ENCODE measurements around the gene RPL36. TPM values are rescaled to one million over a fixed set of nuclear protein-coding genes. Genes with fewer than 3 reads are reported as not detected.

RPL36 gene
- total and polyA plus RNA-seq, 2 experiments from 2014 or later = 895 to 3,204 TPM

DNA sequence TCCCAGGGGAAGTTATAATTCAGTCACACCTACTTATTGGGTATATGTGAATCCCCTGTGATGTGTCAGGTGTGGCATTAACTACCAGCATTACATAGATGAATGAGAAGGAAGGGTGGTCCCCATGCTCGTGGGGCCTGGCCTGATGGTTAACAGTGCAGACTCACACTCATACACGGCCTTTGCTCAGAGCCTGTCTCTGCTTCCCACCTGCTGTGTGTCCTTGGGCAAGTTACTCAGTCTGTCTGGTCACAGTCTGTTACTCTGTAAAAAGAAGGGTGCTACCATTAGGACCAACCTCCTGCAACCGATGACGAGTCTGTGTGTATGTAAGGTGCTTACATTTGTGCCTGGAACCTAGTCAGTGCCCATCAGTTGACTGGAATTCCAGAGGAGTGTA, 43.4 kb upstream of the RPL36 start:
- H3K27me3 Mint-ChIP-seq (ENCODE audit: insufficient read depth, low read depth, poor library complexity) = no peaks in the 10 kb centered on the region
- peaks cover 93% of the 10 kb centered on the region for H3K36me3 Mint-ChIP-seq (ENCODE audit: low read depth)
- no peaks in the 10 kb centered on the region for H3K9me3 Mint-ChIP-seq
- H3F3A ChIP-seq (replicated peaks; ENCODE audit: low read depth) = peaks cover 12% of the 10 kb centered on the region; the same call in 1 of the 2 replicates
- H3K36me3 ChIP-seq (ENCODE audit: insufficient read depth) = peaks cover 70% of the 10 kb centered on the region
- ATAC-seq (no peak), DNase-seq (ENCODE audit: low spot score) (no peak)
- H3K27me3 ChIP-seq (ENCODE audit: insufficient read depth) = no peaks in the 10 kb centered on the region
- H3K4me1 ChIP-seq (ENCODE audit: insufficient read depth) = no peaks in the 10 kb centered on the region
- H3K4me2 ChIP-seq = no peak overlapping the region
- peaks cover 62% of the 10 kb centered on the region for H4K20me1 ChIP-seq (replicated peaks; ENCODE audit: insufficient read depth)
- H3K27ac ChIP-seq (ENCODE audit: low read depth) = no peak overlapping the region
- no peak overlapping the region for H2AFZ ChIP-seq
- H3K4me3 Mint-ChIP-seq = no peak overlapping the region
- no peaks in the 10 kb centered on the region for H3K9me2 ChIP-seq (ENCODE audit: insufficient read depth)
- TF ChIP-seq ZNF331 (CRISPR knock-in tag; IDR thresholded peaks at IDR 0.05; ENCODE audit: low read depth) (no peak), STAT1 (IDR thresholded peaks at IDR 0.05; ENCODE audit: unreplicated experiment) (no peak), CTCF (conservative IDR thresholded peaks at IDR 0.05; ENCODE audit: low read depth in 2 of 2) (no peak), NANOG (IDR thresholded peaks at IDR 0.05; ENCODE audit: borderline replicate concordance) (no peak), ZNF114 (CRISPR knock-in tag; IDR thresholded peaks at IDR 0.05) (no peak), REST (IDR thresholded peaks at IDR 0.05; ENCODE audit: unreplicated experiment) (no peak), ETS1 (IDR thresholded peaks at IDR 0.05) (no peak), POLR2AphosphoS5 (IDR thresholded peaks at IDR 0.05; ENCODE audit: low read depth) (no peak), ZNF462 (CRISPR knock-in tag; IDR thresholded peaks at IDR 0.05) (no peak), JUNB (IDR thresholded peaks at IDR 0.05; ENCODE audit: unreplicated experiment) (no peak), CREB1 (CRISPR knock-in tag; IDR thresholded peaks at IDR 0.05; ENCODE audit: low read depth) (no peak), EZH2phosphoT487 (IDR thresholded peaks at IDR 0.05; ENCODE audit: unreplicated experiment) (no peak), EZH2 (IDR thresholded peaks at IDR 0.05; ENCODE audit: low read depth, unreplicated experiment) (no peak)
- H3K4me3 ChIP-seq = no peak overlapping the region
- H3K79me2 ChIP-seq (replicated peaks; ENCODE audit: insufficient read depth) = peaks cover 59% of the 10 kb centered on the region
- H3K27ac Mint-ChIP-seq = no peak overlapping the region
- no peaks in the 10 kb centered on the region for H3K4me1 Mint-ChIP-seq
